Neutrophil (primary cell): Measurements from ENCODE around the gene ITGA2B.
A peak's percentile ranks its signal among the peaks of the same experiment; 100 is the strongest.
"Not testable (repeated sequence)": the region's sequence is repeated elsewhere in the genome, so short reads cannot be mapped to it uniquely, and the experiment has no call there.

Experiments
- H3K27ac ChIP-seq: fragments of 200-600 bp; sonication (generic); 2 replicates; pipeline ENCODE4 v1.5.1; 2016; ENCODE audit warnings: mild to moderate bottlenecking, moderate library complexity
- H3K27me3 ChIP-seq: fragments of 200-600 bp; sonication (generic); 2 replicates; pipeline ENCODE4 v1.6.0; 2016; ENCODE audit warnings: mild to moderate bottlenecking
- H3K36me3 ChIP-seq: fragments of 200-600 bp; sonication (generic); 2 replicates; pipeline ENCODE4 v1.5.1; 2017
- H3K4me1 ChIP-seq, 2 experiments: fragments of 200-600 bp in 1 of 2; sonication (generic) in 1 of 2; 1 replicate in 1 of 2; 2 replicates in 1 of 2; pipeline versions ENCODE4 v1.5.1 to v1.6.1; 2013 to 2016; ENCODE audit warnings: low read depth in 1 of 2, low read length in 1 of 2, mild to moderate bottlenecking in 1 of 2, moderate library complexity in 1 of 2; ENCODE audit not compliant: control insufficient read depth in 1 of 2, insufficient read depth in 1 of 2
- H3K4me3 ChIP-seq, 2 experiments: fragments of 200-600 bp in 1 of 2; sonication (generic) in 1 of 2; 1 replicate in 1 of 2; 2 replicates in 1 of 2; pipeline ENCODE4 v1.5.1; 2013 to 2016; ENCODE audit warnings: low read depth in 1 of 2, low read length in 1 of 2, mild to moderate bottlenecking in 1 of 2, moderate library complexity in 1 of 2
- H3K9me3 ChIP-seq: fragments of 200-600 bp; sonication (generic); 2 replicates; pipeline ENCODE4 v1.5.1; 2016
- CTCF ChIP-seq: fragments of 200-600 bp; sonication (generic); IDR thresholded peaks from 2 replicates; pipeline ENCODE4 v1.5.1; 2016; ENCODE audit warnings: antibody characterized with exemption

ITGA2B gene

GRCh38 chr17:44372036-44372435, 17.4 kb downstream of the ITGA2B start:
- TF ChIP-seq CTCF, result no peak
- Histone ChIP-seq H3K36me3 (no peaks in the 10 kb centered on the region), H3K27me3 (peaks cover 86% of the 10 kb centered on the region), H3K4me1 (no peaks in the 10 kb centered on the region), H3K4me3 (no peak overlapping the region), H3K27ac (no peak overlapping the region), H3K9me3 (no peaks in the 10 kb centered on the region)

DNA sequence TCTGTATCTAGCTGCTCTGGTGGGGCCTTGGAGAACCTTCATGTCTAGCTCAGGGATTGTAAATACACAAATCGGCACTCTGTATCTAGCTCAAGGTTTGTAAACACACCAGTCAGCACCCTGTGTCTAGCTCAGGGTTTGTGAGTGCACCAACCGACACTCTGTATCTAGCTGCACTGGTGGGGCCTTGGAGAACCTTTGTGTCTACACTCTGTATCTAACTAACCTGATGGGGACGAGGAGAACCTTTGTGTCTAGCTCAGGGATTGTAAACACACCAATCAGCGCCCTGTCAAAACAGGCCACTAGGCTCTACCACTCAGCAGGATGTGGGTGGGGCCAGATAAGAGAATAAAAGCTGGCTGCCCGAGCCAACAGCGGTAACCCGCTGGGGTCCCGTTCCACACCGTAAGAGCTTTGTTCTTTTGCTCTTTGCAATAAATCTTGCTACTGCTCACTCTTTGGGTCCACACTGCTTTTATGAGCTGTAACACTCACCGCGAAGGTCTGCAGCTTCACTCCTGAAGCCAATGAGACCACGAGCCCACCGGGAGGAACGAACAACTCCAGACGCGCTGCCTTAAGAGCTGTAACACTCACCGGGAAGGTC, 19.9 kb downstream of the ITGA2B start:
- H3K4me3 ChIP-seq, H3K9me3 ChIP-seq, H3K4me1 ChIP-seq, H3K27ac ChIP-seq, H3K36me3 ChIP-seq: not testable (repeated sequence)
- H3K27me3 ChIP-seq, result peaks cover 96% of the 10 kb centered on the region

GRCh38 chr17:44368391-44369243, 20.8 kb downstream of the ITGA2B start:
- H3K27ac ChIP-seq, H3K4me1 ChIP-seq, H3K36me3 ChIP-seq, H3K4me3 ChIP-seq, H3K9me3 ChIP-seq: not testable (repeated sequence)
- H3K27me3 ChIP-seq, result peaks cover 96% of the 10 kb centered on the region

DNA sequence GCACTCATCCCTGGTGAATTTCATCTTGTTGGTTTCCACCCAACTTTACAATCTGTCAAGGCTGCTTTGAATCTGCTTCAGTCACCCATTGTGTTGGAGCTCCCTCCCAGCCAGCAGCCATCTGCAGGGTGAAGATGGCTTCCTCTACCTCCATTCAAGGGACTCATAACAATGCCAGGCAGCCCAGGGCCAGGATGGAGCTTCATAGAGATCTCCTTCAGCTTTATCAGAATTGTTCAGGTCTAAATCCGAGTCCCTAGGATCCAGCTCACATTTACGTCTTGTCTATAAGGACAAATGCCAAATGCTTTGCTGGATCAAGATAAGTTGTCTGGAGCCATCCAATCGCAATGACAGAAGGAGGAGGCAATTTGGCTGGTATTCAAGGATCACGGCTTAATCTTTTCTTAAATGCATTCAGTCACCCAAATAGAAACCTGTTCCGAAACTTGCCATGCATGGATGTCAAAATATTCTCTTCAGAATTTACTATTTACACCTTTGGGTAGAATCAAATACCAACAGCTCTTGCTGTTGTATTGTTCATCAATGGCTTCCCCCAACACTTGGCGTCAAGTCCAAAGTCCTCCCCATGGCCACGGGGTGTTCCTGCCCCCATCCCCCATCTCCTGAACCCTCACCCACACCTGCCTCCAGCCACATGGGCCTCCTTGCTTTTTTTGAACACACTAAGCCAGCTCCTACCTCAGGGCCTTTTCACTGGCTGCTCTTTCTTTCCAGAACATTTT, 22.0 kb downstream of the ITGA2B start:
- Histone ChIP-seq H3K27me3 (peaks cover 98% of the 10 kb centered on the region), H3K9me3 (no peaks in the 10 kb centered on the region), H3K27ac (no peak overlapping the region), H3K4me1 (peaks cover 6 to 14% of the 10 kb centered on the region in 2 experiments), H3K36me3 (no peaks in the 10 kb centered on the region), H3K4me3 (no peak overlapping the region)
- no peak for TF ChIP-seq CTCF

GRCh38 chr17:44365051-44365450, 24.4 kb downstream of the ITGA2B start:
- not testable (repeated sequence) for H3K9me3 ChIP-seq, H3K27ac ChIP-seq
- peaks cover 98% of the 10 kb centered on the region for H3K27me3 ChIP-seq

DNA sequence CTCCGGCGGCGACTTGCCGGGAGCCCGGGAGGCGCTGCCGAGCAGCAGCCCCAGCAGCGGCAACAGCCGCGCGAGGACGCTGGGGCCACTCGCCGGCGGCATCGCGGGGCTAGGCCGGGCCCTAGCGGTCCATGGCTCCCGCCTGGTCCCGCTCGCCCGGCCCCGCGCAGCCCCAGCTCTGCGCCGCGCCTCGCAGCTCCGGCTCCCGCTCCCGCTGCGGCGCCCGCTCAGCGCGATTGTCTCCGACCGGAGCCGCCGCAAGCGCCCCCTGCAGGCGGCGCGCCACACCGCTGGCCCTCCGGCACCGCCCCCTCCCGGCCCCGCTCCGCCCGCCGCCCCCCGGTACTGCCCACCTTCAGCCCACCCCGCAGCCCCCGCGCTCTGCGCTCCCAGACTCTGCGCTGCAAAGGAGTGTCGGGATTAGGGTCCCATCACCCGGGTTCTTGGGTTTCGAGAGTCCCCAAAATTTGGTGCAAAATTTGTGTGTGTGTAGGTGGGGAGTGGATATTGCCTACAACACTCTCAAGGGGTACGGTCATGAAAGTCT, 25.8 kb downstream of the ITGA2B start, which contains the start of gene FAM171A2:
FAM171A2 (minus strand) TSS at position 241 of the 547 bp plus-strand sequence; CDS start at position 102, 139 bp downstream.
- Histone ChIP-seq H3K36me3 (no peaks in the 10 kb centered on the region), H3K4me3 (peak within 1 kb of the TSS; percentile 51 to 64), H3K9me3 (no peaks in the 10 kb centered on the region), H3K4me1 (peaks cover 6 to 14% of the 10 kb centered on the region in 2 experiments), H3K27me3 (peaks cover 98% of the 10 kb centered on the region), H3K27ac (no peak within 1 kb of the TSS)
- peak; percentile 87 for TF ChIP-seq CTCF

More at GRCh38 chr17:44365051-44365450, 24.4 kb downstream of the ITGA2B start:
- not testable (repeated sequence) for H3K36me3 ChIP-seq, H3K4me3 ChIP-seq
- H3K4me1 ChIP-seq, result peaks cover 6 to 14% of the 10 kb centered on the region in 2 experiments
